ENCODE results near the gene EDIL3.

EDIL3 gene

GRCh38 chr5:83919071-83920041 lies 465.3 kb downstream of the EDIL3 start:
- in situ Hi-C loops (cut with MboI; ENCODE audit: low sequenced_read_pairs): no loop called here

- in situ Hi-C loops (cut with MboI; ENCODE audit: low sequenced_read_pairs): no loop called here
Measured at GRCh38 chr5:83917261-83917908, 467.3 kb downstream of the EDIL3 start.

- in situ Hi-C loops (cut with MboI; ENCODE audit: low sequenced_read_pairs): no loop called here
Measured at GRCh38 chr5:83914662-83915418, 469.8 kb downstream of the EDIL3 start.

GRCh38 chr5:83914199-83914598 lies 470.5 kb downstream of the EDIL3 start:
- in situ Hi-C loops (cut with MboI; ENCODE audit: low sequenced_read_pairs): no loop called here

GRCh38 chr5:83913593-83913992 lies 471.1 kb downstream of the EDIL3 start:
- in situ Hi-C loops (cut with MboI; ENCODE audit: low sequenced_read_pairs): no loop called here

- in situ Hi-C loops (cut with MboI; ENCODE audit: low sequenced_read_pairs): no loop called here
Measured at GRCh38 chr5:83911367-83911919, 473.2 kb downstream of the EDIL3 start.

- in situ Hi-C loops (cut with MboI; ENCODE audit: low sequenced_read_pairs): no loop called here
Measured at GRCh38 chr5:83900306-83900705, 484.4 kb downstream of the EDIL3 start.

GRCh38 chr5:83899326-83899970 lies 485.2 kb downstream of the EDIL3 start:
- in situ Hi-C loops (cut with MboI; ENCODE audit: low sequenced_read_pairs): no loop called here

- in situ Hi-C loops (cut with MboI; ENCODE audit: low sequenced_read_pairs): no loop called here
Measured at GRCh38 chr5:83895860-83896259, 488.8 kb downstream of the EDIL3 start.

GRCh38 chr5:83891261-83891660 lies 493.4 kb downstream of the EDIL3 start:
- in situ Hi-C loops (cut with MboI; ENCODE audit: low sequenced_read_pairs): no loop called here
